GM19193 (cell line): ENCODE results near the gene KLHDC3.

Experiments used
- POLR2A ChIP-seq: IDR thresholded peaks from 4 replicates; pipeline ENCODE4 v1.6.1; 2011; ENCODE audit not compliant: insufficient read depth, insufficient read length; ENCODE audit errors: extremely low read depth

KLHDC3 gene, protein sequence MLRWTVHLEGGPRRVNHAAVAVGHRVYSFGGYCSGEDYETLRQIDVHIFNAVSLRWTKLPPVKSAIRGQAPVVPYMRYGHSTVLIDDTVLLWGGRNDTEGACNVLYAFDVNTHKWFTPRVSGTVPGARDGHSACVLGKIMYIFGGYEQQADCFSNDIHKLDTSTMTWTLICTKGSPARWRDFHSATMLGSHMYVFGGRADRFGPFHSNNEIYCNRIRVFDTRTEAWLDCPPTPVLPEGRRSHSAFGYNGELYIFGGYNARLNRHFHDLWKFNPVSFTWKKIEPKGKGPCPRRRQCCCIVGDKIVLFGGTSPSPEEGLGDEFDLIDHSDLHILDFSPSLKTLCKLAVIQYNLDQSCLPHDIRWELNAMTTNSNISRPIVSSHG

DNA sequence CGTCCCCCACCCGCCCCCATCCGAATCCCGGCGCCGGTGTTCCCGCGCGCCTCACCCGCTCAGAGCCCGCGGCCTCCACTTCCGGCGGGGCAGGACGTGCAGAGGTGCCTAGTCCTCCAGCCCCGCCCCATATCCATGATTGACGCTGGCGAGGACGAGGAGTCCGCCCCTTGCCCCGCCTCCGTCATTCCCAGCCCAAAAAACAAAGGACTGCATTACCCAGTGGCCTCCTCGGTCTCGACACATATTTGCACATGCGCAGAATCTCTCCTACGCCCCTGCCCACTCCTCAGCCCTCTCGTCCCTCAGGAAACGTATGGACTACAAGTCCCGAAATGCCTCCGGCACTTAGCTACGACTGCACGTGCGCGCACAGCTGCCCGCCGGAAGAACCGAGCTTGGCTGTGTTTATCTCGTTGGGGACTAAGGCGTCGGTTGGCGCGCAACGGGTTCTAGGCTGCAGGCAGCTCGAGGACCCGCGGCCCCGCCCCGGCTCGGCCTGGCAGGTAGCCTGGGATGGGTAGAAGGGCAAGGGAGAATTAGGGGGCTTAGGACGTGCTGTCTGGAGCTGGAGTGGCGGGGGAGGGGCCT is at the start of gene KLHDC3, which contains the start of gene MEA1:
Gene KLHDC3, plus strand, starts transcription at position 407 of the 591 bp plus-strand sequence. CDS start 2,944 bp downstream, outside the sequence.
Gene MEA1, minus strand, starts transcription at position 104 of the 591 bp plus-strand sequence. CDS start 133 bp downstream, outside the sequence.
- TF ChIP-seq POLR2A: peak; percentile 51

DNA sequence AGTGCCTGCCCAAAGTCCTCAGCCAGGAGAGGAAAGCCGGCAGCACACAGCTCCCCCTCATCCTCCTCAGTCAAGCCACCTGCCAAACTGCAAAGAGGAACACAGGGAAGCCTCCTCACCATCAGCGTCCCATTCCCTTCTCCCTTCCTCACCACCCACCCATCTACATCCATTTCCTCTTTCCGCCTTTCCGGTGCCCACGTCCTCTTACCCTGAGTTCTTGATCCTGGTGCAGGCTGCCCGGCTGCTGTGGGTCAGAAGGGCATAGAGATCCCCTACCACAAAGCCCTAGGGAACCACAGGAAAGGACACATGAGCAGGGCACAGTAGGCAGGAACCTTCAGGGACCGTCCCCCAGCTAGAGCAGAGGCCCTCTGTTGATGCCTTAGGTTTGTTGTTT is 47.5 kb upstream of the KLHDC3 start:
- no peak for TF ChIP-seq POLR2A

DNA sequence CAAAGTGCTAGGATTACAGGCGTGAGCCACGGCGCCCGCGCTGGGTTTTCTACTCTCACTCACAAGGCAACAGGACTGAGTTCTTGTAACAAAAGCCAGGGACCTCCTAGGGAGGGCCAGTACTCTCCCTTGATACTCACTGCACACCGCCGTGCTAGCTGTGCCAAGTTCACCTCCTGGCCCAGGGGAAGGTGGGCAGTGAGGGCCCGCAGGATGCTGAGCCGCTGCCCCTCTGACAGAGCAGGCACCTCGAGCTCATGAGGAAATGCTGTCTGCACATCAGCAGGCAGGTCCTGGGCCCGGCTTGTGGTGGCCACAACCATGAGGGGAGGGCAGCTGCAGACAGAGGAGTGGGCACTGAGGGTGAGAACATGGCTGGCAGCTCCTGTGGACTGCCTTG is 46.8 kb upstream of the KLHDC3 start:
- no peak for TF ChIP-seq POLR2A

DNA sequence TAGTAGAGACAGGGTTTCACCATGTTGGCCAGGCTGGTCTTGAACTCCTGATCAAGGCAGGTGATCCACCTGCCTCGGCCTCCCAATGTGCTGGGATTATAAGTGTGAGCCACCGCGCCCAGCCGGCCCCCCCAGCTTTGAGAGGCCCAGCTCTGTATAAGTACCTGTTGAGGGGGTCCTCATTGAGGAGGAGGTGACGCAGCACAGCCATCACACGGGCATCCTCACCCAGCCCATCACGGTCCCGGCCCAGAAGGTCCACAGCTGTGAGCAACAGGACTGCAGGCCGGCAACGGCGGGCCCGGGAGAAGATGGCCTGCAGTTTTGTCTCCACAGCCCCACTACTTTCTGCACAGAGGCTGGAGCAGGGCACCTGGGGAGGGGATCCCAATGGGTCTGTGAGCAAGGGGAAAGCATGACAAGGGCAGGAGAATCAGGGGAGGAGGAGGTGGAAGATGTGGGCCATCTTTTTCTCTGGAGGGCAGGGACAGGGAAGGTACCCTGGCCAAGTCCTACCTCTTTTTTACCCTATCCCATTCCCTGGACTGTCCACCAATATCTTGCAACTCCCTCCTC is 45.8 kb upstream of the KLHDC3 start:
- TF ChIP-seq POLR2A: no peak

DNA sequence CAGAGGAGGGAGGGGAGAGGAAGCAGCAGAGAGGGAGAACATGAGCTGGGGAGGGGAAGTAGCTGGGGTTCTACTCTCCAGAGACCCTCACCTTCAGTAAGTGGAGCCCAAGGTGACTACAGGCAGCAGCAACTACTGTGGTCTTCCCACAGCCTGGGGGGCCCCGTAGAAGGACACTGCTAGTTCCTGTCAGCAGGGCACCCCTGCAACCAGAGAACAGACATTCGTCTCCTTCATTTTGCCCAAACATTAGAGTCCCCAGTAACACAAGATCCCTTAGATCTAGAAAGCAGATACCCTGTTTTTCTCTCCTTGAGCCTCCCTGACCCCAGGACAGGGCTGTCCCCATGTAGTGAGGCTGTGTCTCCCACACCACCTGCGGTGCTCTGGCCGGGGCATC is 45.3 kb upstream of the KLHDC3 start:
- TF ChIP-seq POLR2A: no peak

DNA sequence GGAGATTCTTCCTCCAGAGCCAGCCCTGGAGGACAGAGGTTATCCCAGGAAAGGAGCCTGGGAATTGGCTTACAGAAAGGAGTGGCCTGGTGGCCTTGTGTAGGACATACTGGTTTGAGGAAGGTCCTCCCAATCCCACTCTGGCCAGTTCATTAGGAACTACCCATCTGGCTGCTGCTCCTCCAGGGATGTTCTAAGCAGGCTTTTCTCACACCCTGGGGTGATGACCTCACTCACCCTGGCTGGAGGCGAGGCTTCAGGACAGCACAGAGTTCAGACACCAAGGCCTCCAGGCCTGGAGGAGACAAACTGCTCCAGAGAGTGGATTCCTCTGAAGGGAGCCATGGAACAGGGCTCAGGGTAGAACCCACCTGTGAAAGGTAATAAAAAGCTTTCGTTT is 44.6 kb upstream of the KLHDC3 start:
- no peak for TF ChIP-seq POLR2A

DNA sequence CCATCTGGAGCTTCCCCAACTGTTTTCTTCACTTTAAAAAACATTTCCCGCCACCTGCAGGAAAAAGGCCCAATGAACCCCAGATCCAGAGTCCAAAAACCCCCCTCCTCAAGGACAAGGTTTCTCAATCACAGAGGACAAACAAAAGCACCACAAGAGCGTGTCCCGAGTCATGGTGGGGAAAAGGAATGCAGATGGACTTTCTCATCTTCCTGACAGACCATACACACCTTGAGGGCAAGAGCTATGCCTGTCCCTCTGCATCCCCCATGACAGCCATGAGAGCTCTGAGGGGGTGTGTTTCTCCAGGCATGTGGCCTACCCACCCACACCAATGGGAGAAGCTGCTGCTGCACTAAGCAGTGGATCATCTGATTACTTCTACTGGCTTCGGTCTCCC is 44.1 kb upstream of the KLHDC3 start:
- TF ChIP-seq POLR2A: no peak

DNA sequence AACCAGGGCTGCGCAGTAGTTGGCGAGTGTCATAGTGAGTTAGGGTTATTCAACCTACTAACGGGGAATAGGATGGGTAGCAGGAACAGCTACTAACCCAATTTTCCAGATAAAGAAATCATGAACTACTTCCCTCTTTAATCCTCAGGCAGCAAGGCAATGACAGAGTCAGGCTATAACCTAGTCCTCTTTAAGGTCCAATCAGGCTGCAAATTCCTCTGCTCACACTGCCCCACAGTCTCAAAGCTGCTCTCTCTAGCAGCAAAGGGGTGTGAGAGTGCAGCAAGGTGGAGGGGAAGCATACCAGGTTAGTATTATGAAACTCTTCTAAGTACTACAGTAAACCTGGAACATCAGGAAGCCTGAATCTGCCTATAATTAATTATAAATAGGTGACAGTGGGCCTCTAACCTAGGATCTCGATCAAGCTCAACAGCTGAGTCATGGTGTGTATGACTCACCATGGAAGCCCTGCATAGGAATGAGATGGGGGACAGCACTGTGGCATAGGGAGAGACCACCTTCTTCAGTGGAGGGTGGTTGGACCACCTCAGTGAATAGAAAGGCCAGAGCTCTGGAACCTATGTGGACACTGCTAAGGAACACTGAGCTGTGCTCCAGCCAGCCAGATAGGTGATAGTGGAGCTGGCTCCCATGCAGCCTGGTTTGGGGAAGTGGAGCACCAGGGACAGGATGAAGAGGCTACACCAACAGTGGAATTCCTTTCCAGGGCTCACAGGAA is 43.0 kb upstream of the KLHDC3 start:
- TF ChIP-seq POLR2A: no peak

DNA sequence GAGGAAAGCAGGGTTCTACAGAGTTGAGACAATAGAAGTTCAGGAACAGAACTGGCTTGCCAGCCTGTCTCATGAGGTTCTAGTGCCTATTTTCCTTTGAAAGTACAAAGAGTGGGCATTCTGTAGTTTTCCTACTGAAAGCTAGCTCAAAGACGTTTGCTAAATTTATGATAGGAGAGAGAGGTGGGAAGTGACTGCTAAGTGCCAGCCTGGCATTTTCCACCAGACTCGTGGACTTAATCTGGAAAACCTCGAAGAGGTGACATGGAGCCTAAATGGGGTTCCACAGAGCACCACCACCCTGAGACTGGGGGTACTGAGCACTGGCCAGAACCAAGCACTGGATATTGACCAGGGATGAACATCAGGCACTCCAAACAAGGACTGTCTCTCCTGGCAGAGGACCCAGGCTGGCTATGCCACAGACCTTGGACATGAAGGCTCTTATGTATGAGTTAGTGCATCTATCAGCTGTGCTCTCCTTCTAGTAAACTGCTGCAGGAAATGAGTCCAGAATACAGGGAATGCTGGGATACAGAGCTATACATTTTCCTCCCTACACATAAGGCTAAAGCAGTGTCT is 42.2 kb upstream of the KLHDC3 start:
- TF ChIP-seq POLR2A: no peak

DNA sequence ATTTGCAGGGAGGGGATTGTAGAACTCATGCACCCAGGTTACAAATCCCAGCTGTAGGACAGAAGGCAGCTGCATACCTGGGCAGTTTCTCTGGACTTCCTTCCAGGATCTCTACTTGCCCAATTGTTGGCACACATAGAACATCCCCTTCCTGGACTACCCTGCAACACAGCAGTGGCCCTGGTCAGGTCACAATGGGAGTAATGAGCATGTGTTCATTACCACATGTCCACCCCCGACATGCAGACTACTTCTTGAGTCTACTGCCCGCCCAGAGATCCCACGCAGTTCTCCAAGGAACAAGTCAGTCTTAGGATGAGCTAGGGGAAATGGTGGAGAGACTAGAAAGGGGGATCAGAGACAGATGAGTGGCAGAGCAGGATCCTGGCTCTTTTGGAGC is 40.1 kb upstream of the KLHDC3 start:
- TF ChIP-seq POLR2A: no peak

DNA sequence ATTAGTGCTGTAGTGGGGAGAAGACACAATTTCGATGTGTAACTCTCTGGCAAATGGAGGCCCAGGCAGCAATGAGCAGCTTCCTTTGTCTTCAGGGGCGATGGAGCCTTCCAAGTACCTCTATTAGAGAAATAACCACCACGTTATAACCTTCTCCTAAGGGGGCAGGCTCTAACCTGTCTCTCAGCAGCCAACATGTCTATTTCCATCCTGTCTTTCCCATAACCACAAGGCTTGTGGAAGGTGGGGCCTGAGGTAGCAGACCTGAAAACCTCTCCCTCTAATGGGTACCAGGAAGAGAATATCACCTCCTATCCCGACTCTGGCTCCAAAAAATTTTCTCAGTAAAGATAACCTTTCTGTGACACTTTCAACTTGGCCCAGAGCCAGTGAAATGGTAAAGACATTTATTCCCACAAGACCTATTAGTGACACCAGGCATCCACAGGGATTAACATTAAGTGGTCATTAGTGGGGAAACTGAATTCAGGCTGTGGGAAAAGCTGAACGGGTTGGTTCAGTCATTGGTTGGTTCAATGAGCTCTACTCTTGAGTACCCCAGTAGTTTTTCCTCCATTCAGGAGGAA is 39.0 kb upstream of the KLHDC3 start:
- TF ChIP-seq POLR2A: no peak

DNA sequence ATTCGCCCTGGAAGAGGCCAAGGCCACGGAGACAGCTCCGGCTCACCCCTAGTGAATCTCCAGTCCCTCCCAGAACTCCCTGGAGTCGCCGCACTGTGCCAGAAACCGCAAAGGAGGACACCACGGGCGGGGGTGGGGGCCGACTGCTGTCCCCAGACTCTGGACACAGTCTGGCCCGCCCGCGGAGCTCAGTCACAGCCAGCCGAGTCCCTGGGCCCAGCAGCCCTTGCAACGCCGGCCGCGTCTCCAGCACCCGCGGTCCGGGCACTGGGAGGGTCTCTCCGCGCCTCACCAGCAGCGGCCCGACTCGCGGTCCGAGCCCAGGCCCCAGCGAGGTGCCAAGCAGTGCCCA is 35.6 kb upstream of the KLHDC3 start:
- no peak for TF ChIP-seq POLR2A

DNA sequence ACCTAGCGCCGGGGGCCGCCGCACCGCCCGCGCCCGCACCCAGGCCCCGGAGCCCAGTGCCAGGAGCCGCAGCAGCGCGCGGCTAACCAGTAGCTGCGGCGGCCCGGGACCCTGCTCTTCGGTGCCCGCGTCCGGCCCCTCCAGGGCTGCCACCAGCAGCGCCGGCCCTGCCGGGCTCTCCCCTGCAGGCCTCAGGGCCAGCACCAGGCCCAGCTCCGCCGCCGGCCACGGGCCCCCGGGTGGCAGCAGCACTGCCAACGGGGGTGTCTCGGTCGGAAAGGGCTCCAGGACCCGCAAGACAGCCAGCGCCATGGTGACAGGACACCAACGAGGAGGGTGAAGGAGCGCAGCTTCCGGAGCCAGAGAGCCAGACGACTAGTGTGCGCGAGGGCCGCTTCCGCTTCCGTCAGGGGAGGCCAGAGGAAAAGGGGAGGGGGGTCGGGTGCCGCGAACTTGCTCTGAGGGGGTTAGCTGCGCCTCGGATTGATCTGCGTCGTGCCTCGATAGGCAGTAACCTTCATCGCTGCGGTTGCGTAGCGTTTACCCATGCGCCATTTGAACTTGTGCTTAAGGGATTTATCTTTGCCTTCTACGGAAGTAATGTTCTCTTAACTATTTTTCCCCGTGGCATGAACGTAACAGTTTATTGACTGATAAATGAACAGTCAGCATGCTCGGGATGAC is 35.1 kb upstream of the KLHDC3 start, which contains the start of gene PEX6:
Gene PEX6, minus strand, starts transcription at position 343 of the 684 bp plus-strand sequence. Its CDS starts 31 bp downstream, at position 312.
- peak; percentile 91 for TF ChIP-seq POLR2A
